Measurements from ENCODE around the gene IFNAR1. TPM values are rescaled to one million over a fixed set of nuclear protein-coding genes. Genes with fewer than 3 reads are reported as not detected.

IFNAR1 gene
- total and polyA plus RNA-seq, 7 donors, result 10.4 to 31.6 (median 17.5) TPM

- intact Hi-C loops (cut with DNase I), result no loop called here
- ATAC-seq (no peak), DNase-seq (no peak)
- Histone ChIP-seq H3K36me3 (ENCODE audit: insufficient read depth in 1 of 2, low read depth in 1 of 2) (peaks cover 0 to 52% of the 10 kb centered on the region in 2 donors), H3K27me3 (ENCODE audit: insufficient read depth in 3 of 3, low read length in 2 of 3) (no peaks in the 10 kb centered on the region), H3K27ac (no peak overlapping the region), H3K4me1 (no peaks in the 10 kb centered on the region), H3K9me3 (no peaks in the 10 kb centered on the region), H3K4me3 (no peak overlapping the region)
- TF ChIP-seq, protein P1, sequence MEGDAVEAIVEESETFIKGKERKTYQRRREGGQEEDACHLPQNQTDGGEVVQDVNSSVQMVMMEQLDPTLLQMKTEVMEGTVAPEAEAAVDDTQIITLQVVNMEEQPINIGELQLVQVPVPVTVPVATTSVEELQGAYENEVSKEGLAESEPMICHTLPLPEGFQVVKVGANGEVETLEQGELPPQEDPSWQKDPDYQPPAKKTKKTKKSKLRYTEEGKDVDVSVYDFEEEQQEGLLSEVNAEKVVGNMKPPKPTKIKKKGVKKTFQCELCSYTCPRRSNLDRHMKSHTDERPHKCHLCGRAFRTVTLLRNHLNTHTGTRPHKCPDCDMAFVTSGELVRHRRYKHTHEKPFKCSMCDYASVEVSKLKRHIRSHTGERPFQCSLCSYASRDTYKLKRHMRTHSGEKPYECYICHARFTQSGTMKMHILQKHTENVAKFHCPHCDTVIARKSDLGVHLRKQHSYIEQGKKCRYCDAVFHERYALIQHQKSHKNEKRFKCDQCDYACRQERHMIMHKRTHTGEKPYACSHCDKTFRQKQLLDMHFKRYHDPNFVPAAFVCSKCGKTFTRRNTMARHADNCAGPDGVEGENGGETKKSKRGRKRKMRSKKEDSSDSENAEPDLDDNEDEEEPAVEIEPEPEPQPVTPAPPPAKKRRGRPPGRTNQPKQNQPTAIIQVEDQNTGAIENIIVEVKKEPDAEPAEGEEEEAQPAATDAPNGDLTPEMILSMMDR (IDR thresholded peaks at IDR 0.05), result no peak
- WGBS, 3 donors, result 93 to 96% (median 95%) methylated on average over 11 of the region's 11 CpGs
Measured at GRCh38 chr21:33290441-33290840, 34.3 kb upstream of the IFNAR1 start.

- Histone ChIP-seq H3K27me3 (ENCODE audit: insufficient read depth in 3 of 3, low read length in 2 of 3) (no peaks in the 10 kb centered on the region), H3K4me3 (no peak overlapping the region), H3K4me1 (no peaks in the 10 kb centered on the region), H3K27ac (no peak overlapping the region), H3K9me3 (no peaks in the 10 kb centered on the region), H3K36me3 (ENCODE audit: insufficient read depth in 1 of 2, low read depth in 1 of 2) (peaks cover 0 to 53% of the 10 kb centered on the region in 2 donors)
- ATAC-seq, result no peak
- intact Hi-C loops (cut with DNase I), result no loop called here
- no peak for DNase-seq
- 87 to 93% (median 92%) methylated on average over 9 of the region's 9 CpGs for WGBS, 3 donors
- TF ChIP-seq, protein P1 (IDR thresholded peaks at IDR 0.05), result no peak
Measured at GRCh38 chr21:33291686-33292085, 33.1 kb upstream of the IFNAR1 start.

- ATAC-seq, result no peak
Measured at GRCh38 chr21:33292724-33293123, 32.0 kb upstream of the IFNAR1 start.

DNA sequence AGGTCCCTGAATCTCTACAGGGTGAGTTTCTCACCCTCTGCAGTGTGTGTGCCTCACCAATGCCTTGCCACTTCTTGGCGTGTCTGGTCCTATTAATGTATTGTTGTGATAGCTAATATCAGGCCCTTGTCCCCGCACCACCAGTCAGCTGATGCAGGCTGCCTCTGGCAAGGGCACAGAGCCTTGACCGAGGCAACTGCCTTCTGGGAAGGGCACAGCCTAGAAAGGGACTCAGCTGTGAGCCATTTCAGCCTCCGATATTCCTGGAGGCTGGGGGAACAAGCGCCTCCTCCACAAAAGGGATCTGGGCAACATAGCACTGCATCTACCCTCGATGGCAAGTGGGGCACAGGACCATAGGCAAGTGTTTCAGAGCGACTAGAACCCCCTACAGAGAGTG is 31.6 kb upstream of the IFNAR1 start:
- Histone ChIP-seq H3K27ac (no peak overlapping the region), H3K27me3 (ENCODE audit: insufficient read depth in 3 of 3, low read length in 2 of 3) (no peaks in the 10 kb centered on the region), H3K4me1 (no peaks in the 10 kb centered on the region), H3K36me3 (ENCODE audit: insufficient read depth in 1 of 2, low read depth in 1 of 2) (peaks cover 0 to 58% of the 10 kb centered on the region in 2 donors), H3K4me3 (no peak overlapping the region), H3K9me3 (no peaks in the 10 kb centered on the region)
- 88 to 91% (median 90%) methylated on average over 7 of the region's 7 CpGs for WGBS, 3 donors
- intact Hi-C loops (cut with DNase I), result no loop called here
- TF ChIP-seq, protein P1 (IDR thresholded peaks at IDR 0.05), result no peak
- DNase-seq (no peak), ATAC-seq (no peak)

More at GRCh38 chr21:33292724-33293123, 32.0 kb upstream of the IFNAR1 start:
- DNase-seq, result no peak
- H3K27ac ChIP-seq, result no peak overlapping the region
- WGBS, 3 donors, result 78 to 81% (median 79%) methylated on average over 5 of the region's 5 CpGs
- TF ChIP-seq, protein P1 (IDR thresholded peaks at IDR 0.05), result no peak
- H3K36me3 ChIP-seq (ENCODE audit: insufficient read depth in 1 of 2, low read depth in 1 of 2), result peaks cover 0 to 58% of the 10 kb centered on the region in 2 donors
- intact Hi-C loops (cut with DNase I), result no loop called here
- no peaks in the 10 kb centered on the region for H3K4me1 ChIP-seq
- H3K9me3 ChIP-seq, result no peaks in the 10 kb centered on the region
- no peaks in the 10 kb centered on the region for H3K27me3 ChIP-seq (ENCODE audit: insufficient read depth in 3 of 3, low read length in 2 of 3)
- no peak overlapping the region for H3K4me3 ChIP-seq

GRCh38 chr21:33293811-33294216 is 31.0 kb upstream of the IFNAR1 start:
- ATAC-seq, result no peak
- Histone ChIP-seq H3K9me3 (no peaks in the 10 kb centered on the region), H3K4me1 (no peaks in the 10 kb centered on the region), H3K36me3 (ENCODE audit: insufficient read depth in 1 of 2, low read depth in 1 of 2) (peaks cover 0 to 54% of the 10 kb centered on the region in 2 donors), H3K4me3 (no peak overlapping the region), H3K27ac (no peak overlapping the region), H3K27me3 (ENCODE audit: insufficient read depth in 3 of 3, low read length in 2 of 3) (no peaks in the 10 kb centered on the region)
- TF ChIP-seq, protein P1 (IDR thresholded peaks at IDR 0.05), result no peak
- intact Hi-C loops (cut with DNase I), result no loop called here
- 68 to 74% (median 70%) methylated on average over 7 of the region's 7 CpGs for WGBS, 3 donors
- no peak for DNase-seq
